HT1080 (cell line): ENCODE measurements around the gene ZNF480. TPM values are rescaled to one million over a fixed set of nuclear protein-coding genes. Genes with fewer than 3 reads are reported as not detected.
"Not testable (repeated sequence)": the region's sequence is repeated elsewhere in the genome, so short reads cannot be mapped to it uniquely, and the experiment has no call there.

Source experiments
- DNase-seq: peaks from one replicate; pipeline ENCODE4 v3.0.0-alpha.2; 2015; ENCODE audit warnings: low read depth
- polyA plus RNA-seq, 2 experiments: library from polyadenylated mRNA; depleted of rRNA; stranded (reverse); fragments of >200 nt; gene quantifications; 2 replicates each; pipeline ENCODE4 v1.2.3, GENCODE V29; 2015
- total RNA-seq: library from RNA; depleted of rRNA; stranded (reverse); fragments of >200 nt; shearing (Covaris generic); gene quantifications from 2 replicates; pipeline ENCODE4 v1.2.3, GENCODE V29; 2014; rRNA removed

Gene ZNF480
- 8.7 and 9.8 TPM in 2 replicates for total RNA-seq
- 4.3 and 4.7 TPM in 2 replicates for polyA plus RNA-seq (2015; cell fraction: cytosol; rRNA removed)
- polyA plus RNA-seq (2015; cell fraction: nucleus; rRNA removed), result 7.0 and 11.8 TPM in 2 replicates

- DNase-seq, result peak; percentile 38
Measured at GRCh38 chr19:52296773-52297600, at the start of gene ZNF480. TSS of gene ZNF480 (plus strand) at chr19:52297169. CDS start at chr19:52300413, 3,244 bp downstream.

- no peak for DNase-seq
Measured at GRCh38 chr19:52248241-52248640, 48.7 kb upstream of the ZNF480 start.

DNA sequence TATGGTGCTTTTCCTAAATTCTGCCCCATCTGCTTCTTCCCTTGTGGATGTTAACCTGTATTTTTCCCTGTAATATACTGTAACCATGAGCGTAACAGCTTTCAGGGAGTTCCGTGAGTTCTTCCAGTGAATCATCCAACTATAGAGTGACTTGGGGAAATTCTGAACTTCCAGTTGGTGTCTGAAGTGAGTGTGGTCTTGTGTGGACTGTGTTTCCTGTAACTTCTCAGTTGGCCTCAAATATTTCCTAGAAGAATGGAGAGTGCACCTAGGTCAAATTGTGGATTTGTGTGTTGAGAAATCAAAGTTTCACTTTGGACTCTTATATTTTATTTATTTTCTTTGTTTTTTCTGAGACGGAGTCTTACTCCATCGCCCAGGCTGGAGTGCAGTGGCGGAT is 38.5 kb upstream of the ZNF480 start:
- DNase-seq, result no peak

DNA sequence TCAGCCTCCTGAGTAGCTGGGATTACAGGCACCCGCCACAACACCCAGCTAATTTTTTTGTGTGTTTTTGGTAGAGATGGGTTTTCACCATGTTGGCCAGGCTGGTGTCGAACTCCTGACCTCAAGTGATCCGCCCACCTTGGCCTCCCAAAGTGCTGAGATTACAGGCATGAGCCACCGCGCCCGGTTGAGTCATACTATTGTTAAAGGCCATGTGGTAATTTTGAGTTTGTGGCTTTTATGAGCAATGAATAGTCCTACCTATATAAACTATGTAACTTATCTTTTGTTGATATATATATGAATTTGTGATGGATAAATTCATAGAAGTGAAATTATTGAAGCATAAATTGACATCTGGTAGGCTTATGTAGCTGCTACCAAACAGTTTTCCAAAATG is 31.4 kb upstream of the ZNF480 start:
- DNase-seq, result peak; percentile 8

DNA sequence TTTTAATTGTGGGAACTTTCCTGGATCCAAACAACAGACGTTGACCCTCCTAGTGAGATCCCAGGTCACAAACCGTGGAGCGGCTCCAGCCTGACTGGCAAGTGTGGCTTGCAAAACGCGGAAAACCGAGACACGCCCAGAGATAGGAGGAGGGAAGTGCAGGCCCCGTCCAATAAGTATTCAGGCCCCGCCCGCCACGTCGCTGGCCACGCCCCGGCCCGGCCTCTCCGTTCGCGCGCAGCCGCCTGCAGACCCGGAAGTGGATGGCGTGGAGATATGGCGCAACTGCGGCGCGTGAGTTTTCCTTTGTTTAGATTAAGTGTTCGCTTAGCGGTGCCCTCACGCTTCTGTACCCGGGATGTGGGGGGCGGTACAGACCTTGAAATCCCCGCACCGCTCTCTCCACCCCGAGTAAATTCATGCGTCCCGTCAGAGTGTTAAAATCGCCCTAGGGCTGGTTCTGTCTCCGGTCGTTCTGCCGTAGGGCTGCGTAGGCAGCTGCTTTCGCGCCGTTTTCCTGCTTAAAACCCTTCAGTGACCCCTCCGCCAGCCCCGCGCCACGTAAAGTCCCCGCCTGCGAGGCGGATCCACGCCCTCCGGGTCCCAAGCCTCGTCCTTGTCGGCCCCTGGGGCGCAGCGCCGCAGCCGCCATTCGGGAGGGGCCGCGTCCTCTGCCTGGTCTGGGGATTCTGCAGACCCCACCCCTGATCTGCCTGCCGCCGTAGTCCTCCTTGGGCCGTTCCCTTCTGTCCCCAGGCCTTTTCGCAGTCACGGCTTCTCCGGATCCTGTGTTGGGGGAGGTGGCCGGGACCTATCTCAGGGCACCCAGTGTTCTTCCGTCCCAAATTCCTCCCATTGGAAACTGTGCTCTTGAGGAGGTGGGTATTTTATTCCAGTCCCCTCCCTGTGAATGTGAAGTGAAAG is 27.4 kb upstream of the ZNF480 start, which contains the start of gene ZNF766:
ZNF766 (plus strand) TSS at position 250 of the 924 bp plus-strand sequence; CDS start at position 277, 27 bp downstream.
- peak; percentile 91 for DNase-seq

DNA sequence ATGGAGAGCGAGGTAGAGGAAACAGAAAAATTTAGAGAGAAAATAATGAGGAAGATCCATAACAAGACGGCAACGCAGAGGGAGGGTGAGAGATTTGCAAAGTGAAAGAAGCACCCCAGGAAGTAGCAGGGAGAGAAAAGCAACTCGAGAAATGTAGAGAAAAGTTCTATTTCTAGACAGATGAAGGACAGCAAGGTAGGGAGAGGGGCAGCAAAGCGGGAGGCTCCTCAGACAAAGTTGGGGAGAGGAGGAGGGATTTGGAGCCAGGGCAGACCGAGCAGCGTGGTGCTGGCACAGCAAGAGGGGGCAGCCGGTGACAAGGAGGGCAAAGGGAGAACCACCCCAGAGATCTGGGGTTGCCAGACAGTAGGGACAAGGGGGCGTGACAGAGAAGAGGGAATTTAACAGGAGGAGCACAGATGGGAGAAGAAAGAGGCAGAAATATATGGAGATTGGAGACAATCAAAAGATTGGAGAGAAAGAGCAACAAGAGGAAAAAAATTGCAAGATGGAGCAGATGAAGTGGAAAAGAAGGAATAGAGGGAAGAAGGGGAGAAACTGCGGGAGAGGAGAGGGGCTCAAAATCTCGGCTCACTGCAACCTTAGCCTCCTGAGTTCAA is 26.6 kb upstream of the ZNF480 start:
- peak; percentile 4 for DNase-seq

- no peak for DNase-seq
Measured at GRCh38 chr19:52273301-52273700, 23.7 kb upstream of the ZNF480 start.

DNA sequence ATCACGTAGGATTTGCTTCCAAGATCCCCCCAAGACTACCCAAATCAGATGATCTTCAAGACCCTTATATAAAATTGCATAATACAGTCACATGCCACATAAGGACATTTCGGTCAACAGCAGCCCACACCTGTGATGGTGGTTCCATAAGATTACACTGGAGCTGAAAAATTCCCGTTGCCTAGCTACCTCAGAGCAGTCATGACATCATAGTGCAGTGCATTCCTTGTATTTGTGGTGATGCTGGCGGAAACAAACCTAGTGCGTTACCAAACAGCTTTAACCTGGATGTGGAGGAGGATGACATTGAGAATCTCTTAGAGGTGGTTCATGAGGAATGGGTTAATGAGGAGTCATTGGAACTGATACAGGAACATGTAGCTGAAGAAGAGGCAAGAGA is 22.8 kb upstream of the ZNF480 start:
- no peak for DNase-seq

DNA sequence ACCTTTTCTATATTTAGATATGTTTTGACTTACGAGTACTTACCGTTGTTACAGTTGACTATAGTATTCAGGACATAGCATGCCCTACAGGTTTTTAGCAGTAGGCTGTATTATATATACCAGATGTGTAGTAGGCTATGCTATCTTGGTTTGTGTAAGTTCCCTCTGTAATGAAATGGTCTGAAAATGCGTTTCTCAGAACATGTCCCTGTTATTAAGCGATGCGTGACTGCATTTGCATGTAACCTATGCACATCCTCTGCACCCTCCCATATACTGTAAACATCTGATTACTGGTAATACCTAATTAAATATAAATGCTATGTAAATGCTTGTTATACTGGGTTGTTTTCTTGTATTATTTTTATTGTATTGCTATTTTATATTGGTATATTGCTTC is 21.0 kb upstream of the ZNF480 start:
- no peak for DNase-seq

DNA sequence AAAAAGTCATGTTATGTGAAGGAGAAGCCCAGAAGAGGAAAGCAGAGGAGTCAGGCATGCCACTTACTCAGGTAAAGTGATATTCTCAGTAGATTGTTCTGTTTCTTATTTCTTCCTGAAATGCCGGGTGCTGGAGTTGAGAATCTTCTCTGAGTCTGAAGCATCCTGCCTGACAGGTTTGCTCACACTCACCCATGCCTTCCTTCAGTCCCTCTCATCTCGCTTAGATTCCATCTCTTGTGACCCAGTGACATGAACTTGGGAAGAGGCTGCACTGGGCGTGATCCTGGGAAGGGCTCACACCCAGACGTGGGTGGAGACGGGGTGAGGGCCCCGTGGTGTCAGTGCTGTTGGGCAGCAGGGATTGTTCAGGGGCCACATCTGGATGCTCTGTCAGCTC is 19.5 kb upstream of the ZNF480 start:
- no peak for DNase-seq

DNA sequence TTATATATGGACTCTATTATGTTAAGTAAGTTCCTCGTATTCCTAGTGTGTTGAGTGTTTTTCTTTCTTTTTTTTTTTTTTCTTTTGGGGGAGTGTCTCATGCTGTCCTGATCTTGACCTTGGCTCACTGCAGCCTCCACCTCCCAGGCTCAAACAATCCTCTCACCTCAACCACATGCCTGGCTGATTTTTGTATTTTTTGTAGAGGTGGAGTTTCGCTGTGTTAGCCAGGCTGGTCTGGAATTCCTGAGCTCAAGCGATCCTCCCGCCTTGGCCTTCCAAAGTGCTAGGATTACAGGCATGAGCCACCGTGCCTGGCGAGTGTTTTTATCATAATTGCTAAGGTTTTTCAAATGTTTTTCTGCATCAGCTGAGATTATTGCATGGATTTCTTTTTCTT is 10.7 kb upstream of the ZNF480 start:
- DNase-seq, result no peak

GRCh38 chr19:52291781-52292180 is 5.2 kb upstream of the ZNF480 start:
- no peak for DNase-seq

GRCh38 chr19:52292946-52293345 is 4.0 kb upstream of the ZNF480 start:
- DNase-seq, result not testable (repeated sequence)

DNA sequence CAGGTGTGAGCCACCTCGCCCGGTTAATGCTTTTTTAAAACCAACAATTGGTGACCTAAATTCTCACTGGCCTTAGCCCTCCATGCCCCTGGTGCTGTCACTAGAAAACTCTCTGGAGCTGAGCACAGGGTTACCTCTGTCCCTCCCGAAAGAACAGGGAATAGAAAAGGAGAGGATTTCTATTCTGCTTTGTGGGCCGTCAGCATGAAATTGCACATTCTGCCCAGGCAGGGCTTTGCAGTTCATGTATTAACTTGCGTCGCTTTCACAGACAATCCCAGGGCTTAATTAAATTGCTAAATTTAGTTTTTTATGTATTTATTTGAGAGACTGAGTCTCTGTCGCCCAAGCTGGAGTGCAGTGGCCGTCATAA is 583 bp upstream of the ZNF480 start:
- DNase-seq, result no peak

DNA sequence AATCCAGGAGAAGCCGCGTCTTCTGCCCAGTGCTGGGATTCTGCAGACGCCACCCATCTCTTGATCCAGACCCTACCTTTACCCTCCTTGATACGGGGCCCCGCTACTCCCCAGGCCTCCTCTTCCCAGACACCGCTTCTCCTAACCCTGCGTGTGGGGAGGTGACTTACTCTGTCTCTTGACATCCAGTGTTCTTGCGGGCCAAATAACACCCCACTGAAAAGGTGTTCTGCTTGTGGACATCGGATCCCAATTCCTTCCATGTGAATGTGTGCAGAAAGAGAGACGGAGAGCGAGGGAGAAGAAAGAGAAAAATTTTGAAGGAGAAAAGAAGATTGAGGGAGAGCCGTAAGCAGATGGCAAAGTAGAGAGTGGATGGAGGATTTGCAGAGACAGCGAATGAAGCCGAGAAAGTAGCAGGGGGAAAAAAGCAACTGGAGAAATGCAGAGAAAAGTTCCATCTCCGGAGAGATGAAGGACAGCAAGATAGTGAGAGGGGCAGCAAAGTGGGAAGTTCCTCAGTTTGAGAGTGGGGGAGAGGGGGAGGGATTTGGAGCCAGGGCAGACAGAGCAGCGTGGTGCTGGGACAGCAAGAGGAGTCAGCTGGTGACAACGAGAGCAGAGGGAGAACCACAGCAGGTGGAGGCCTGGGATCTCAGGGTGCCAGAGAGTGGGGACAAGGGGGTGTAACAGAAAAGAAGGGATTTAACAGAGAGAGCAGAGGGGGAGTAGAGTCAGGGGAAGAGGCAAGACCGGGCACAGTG is 814 bp downstream of the ZNF480 start:
- no peak for DNase-seq

GRCh38 chr19:52307275-52307674 is 10.3 kb downstream of the ZNF480 start:
- DNase-seq, result peak; percentile 2

- DNase-seq, result no peak
Measured at GRCh38 chr19:52322429-52322828, 25.5 kb downstream of the ZNF480 start.

- no peak for DNase-seq
Measured at GRCh38 chr19:52331757-52332156, 34.8 kb downstream of the ZNF480 start.

GRCh38 chr19:52335768-52336116 is 38.8 kb downstream of the ZNF480 start:
- DNase-seq, result no peak

DNA sequence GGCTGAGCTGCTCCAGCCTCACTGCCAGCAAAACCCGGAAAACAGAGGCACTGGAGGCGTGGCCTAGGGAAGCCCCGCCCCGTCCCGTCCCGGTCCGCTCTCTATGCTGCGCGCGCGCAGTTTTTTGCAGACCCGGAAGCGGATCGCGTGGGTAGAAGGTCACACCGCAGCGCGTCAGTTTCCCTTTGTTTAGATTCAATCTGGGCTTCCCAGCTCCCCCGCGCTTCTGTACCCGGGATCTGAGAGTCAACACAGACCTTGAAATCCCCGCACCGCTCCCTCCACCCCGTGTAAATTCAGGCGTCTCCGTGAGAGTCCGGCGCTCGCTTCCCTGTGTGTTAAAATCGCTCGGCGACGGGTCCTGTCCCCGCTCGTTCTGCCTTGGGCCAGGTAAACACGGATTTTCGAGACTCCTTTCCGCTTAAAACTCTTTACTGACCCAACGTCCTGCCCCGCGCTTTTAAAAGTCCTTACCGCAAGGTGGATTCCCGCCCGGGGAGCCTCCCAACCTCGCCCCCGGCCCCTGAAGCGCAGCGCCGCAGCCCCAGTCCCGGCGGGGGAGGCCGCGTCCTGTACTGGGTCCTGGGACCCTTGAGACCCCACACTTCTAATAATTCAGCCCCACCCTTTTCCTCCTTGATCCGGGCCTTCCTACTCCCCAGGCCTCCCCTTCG is 39.3 kb downstream of the ZNF480 start, which contains the start of gene ZNF610:
ZNF610 (plus strand) TSS at position 127 of the 674 bp plus-strand sequence. CDS start 12,930 bp downstream, outside the sequence.
- DNase-seq, result no peak
